Chondrocyte (in vitro differentiated cells): ENCODE measurements around the gene VTN. TPM values are rescaled to one million over a fixed set of nuclear protein-coding genes. Genes with fewer than 3 reads are reported as not detected.

Experiments
- DNase-seq: peaks from one replicate; pipeline ENCODE4 v3.0.0; 2021; ENCODE audit warnings: mixed read lengths, low spot score
- H3K27ac Mint-ChIP-seq: one replicate; pipeline ENCODE4 v1.8.0; 2021; ENCODE audit warnings: mild to moderate bottlenecking, moderate library complexity, mixed read lengths; ENCODE audit not compliant: unreplicated experiment
- H3K27me3 Mint-ChIP-seq: 2 replicates; pipeline ENCODE4 v1.8.0; 2021; ENCODE audit warnings: low read depth, mixed read lengths
- H3K36me3 Mint-ChIP-seq: 2 replicates; pipeline ENCODE4 v1.8.0; 2021; ENCODE audit warnings: low read depth, mixed read lengths
- H3K4me1 Mint-ChIP-seq: 2 replicates; pipeline ENCODE4 v1.8.0; 2021; ENCODE audit warnings: low read depth, mild to moderate bottlenecking, mixed read lengths
- H3K4me3 Mint-ChIP-seq: one replicate; pipeline ENCODE4 v1.8.0; 2021; ENCODE audit warnings: mild to moderate bottlenecking, moderate library complexity, mixed read lengths; ENCODE audit not compliant: unreplicated experiment
- H3K9me3 Mint-ChIP-seq: 2 replicates; pipeline ENCODE4 v1.8.0; 2021; ENCODE audit warnings: low read depth, mixed read lengths
- total RNA-seq: library from RNA; stranded (reverse); gene quantifications from 3 replicates; pipeline ENCODE4 v1.2.1, GENCODE V29; 2021
- TF ChIP-seq, protein P1 (sequence below): fragments of 200-600 bp; sonication (generic); IDR thresholded peaks from 2 replicates; pipeline ENCODE4 v1.5.0; 2021; ENCODE audit warnings: antibody characterized with exemption, mild to moderate bottlenecking, moderate library complexity

Gene VTN
- total RNA-seq, 1 donor from 2014 or later, result 0.55 TPM

DNA sequence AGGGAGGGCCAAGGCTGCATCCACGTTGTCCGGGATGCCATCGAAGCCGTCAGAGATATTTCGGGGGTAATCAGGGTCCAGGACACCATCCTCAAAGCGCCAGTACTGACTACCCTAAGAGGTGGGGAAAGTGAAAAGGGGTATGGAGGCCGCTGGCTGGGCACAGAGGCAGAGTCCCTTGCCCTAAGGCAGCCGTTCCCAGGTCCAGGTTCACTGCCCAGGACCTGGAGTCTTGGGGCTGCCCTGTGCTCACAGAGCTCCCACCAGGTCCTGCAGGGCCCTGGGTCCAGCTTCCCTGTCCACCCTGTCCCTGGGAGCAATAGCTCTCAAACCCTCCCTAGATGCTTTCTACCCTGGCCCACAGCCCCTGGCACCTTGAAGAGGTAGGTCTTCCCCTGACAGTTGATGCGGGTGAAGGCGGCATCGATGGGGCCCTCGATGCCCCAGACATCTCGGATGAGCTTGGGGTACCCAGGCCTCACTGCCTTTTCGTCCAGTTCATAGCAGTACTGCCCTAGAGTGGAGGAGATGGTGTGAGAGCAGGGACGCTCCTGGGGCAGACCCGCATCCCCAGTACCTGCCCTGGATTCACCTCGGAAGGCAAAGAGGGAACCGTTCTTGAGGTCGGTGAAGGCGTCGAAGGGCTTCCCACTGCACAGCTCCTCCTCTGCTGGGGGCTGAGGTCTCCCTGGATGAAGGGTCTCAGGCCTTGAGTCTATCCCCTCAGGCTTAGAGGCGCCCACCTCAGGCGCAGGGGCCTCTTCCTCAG is 1.0 kb downstream of the VTN start:
- TF ChIP-seq, protein P1, sequence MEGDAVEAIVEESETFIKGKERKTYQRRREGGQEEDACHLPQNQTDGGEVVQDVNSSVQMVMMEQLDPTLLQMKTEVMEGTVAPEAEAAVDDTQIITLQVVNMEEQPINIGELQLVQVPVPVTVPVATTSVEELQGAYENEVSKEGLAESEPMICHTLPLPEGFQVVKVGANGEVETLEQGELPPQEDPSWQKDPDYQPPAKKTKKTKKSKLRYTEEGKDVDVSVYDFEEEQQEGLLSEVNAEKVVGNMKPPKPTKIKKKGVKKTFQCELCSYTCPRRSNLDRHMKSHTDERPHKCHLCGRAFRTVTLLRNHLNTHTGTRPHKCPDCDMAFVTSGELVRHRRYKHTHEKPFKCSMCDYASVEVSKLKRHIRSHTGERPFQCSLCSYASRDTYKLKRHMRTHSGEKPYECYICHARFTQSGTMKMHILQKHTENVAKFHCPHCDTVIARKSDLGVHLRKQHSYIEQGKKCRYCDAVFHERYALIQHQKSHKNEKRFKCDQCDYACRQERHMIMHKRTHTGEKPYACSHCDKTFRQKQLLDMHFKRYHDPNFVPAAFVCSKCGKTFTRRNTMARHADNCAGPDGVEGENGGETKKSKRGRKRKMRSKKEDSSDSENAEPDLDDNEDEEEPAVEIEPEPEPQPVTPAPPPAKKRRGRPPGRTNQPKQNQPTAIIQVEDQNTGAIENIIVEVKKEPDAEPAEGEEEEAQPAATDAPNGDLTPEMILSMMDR, result no peak
- Mint-ChIP-seq H3K9me3 (no peaks in the 10 kb centered on the region), H3K4me1 (peaks cover 33% of the 10 kb centered on the region), H3K4me3 (no peak overlapping the region), H3K27me3 (no peaks in the 10 kb centered on the region), H3K27ac (no peak overlapping the region), H3K36me3 (no peaks in the 10 kb centered on the region)
- DNase-seq, result no peak

GRCh38 chr17:28368306-28368831 is 1.7 kb downstream of the VTN start:
- peaks cover 27% of the 10 kb centered on the region for H3K4me1 Mint-ChIP-seq
- peak; percentile 68 for DNase-seq
- H3K4me3 Mint-ChIP-seq, result no peak overlapping the region
- no peaks in the 10 kb centered on the region for H3K36me3 Mint-ChIP-seq
- no peaks in the 10 kb centered on the region for H3K9me3 Mint-ChIP-seq
- TF ChIP-seq, protein P1, result no peak
- no peaks in the 10 kb centered on the region for H3K27me3 Mint-ChIP-seq
- no peak overlapping the region for H3K27ac Mint-ChIP-seq

DNA sequence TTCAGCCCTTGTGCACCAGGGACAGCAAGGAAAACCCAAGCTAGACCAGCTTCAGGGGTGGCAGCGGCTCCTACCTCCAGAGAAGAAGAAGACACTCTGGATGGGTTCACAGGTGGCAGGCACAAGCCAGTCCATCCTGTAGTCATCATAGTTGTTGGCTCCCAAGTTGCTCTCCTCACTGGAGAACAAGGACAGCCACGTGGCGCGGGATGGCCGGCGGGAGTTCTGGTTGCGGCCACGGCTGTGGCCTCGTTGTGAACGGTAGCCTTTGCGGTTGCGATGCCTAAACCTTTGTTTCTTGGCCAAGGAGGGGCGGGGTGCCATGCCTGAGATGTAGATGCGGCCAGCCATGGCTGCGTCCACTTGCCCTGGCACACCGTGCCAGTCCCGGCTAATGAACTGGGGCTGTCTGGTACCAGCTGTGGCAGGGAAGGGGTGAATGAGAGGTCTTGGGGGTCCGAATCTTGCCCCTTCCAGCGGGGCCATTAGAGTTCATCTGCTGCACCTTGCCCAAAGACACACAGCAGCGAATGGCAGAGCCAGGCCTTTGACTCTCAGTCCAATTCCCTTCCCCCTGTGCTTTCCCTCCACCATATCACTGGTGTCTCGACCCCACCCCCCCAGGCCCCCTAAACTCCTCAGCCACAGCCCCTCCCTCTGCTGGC is 2.3 kb downstream of the VTN start:
- no peak overlapping the region for H3K4me3 Mint-ChIP-seq
- H3K27ac Mint-ChIP-seq, result no peak overlapping the region
- H3K36me3 Mint-ChIP-seq, result no peaks in the 10 kb centered on the region
- no peaks in the 10 kb centered on the region for H3K9me3 Mint-ChIP-seq
- H3K4me1 Mint-ChIP-seq, result peaks cover 21% of the 10 kb centered on the region
- DNase-seq, result peak; percentile 81
- no peaks in the 10 kb centered on the region for H3K27me3 Mint-ChIP-seq
- TF ChIP-seq, protein P1, result no peak

- Mint-ChIP-seq H3K4me3 (no peak overlapping the region), H3K27me3 (no peaks in the 10 kb centered on the region), H3K4me1 (peaks cover 16% of the 10 kb centered on the region), H3K36me3 (no peaks in the 10 kb centered on the region), H3K27ac (no peak overlapping the region), H3K9me3 (no peaks in the 10 kb centered on the region)
- TF ChIP-seq, protein P1, result peak; percentile 16
- DNase-seq, result peak; percentile 35
These were observed 3.5 kb downstream of the VTN start for GRCh38 chr17:28366605-28367004.

DNA sequence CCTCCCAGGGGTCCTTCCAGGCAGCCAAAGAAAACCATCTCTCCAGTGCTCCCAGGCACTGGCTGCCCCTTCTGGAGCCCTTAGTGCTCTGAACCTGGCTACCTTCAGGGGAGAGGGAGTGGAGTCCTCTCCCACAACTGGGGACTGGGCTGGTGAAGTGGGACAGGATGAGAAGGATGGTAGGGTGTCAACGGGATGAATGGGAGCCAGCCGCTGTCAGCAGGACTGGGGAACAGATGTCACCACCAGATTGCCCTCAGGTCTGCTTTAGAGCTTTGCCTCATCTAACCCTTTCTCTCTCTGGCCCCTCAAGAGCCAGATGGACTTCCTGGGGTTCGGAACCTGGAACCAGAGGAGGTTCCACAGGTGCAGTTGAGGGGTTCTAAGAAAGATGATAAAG is 4.6 kb downstream of the VTN start:
- Mint-ChIP-seq H3K4me3 (no peak overlapping the region), H3K9me3 (no peaks in the 10 kb centered on the region), H3K27ac (no peak overlapping the region), H3K4me1 (peaks cover 8% of the 10 kb centered on the region), H3K36me3 (peaks cover 6% of the 10 kb centered on the region), H3K27me3 (no peaks in the 10 kb centered on the region)
- TF ChIP-seq, protein P1, result no peak
- DNase-seq, result peak; percentile 44
